AG04450 (cell line): ENCODE results near the gene CCNB3. TPM values are rescaled to one million over a fixed set of nuclear protein-coding genes. Genes with fewer than 3 reads are reported as not detected.
"Not testable (repeated sequence)": the region's sequence is repeated elsewhere in the genome, so short reads cannot be mapped to it uniquely, and the experiment has no call there.

Source experiments
- CTCF ChIA-PET: fragments of 300-600, 350-600 bp; formaldehyde crosslinking; extraction: SDS; loops from one replicate; lab custom pipeline; 2022; ENCODE audit warnings: antibody characterized with exemption, inconsistent platforms; lab: Charles Lee
- POLR2A ChIA-PET: fragments of 350-600 bp; formaldehyde crosslinking; extraction: SDS; loops from one replicate; lab custom pipeline; 2021; ENCODE audit warnings: antibody characterized with exemption, inconsistent platforms; lab: Yijun Ruan, JAX
- DNase-seq: peaks from one replicate; pipeline ENCODE4 v3.0.0-alpha.2; 2011; ENCODE audit warnings: low read depth, low spot score
- H3K27ac ChIP-seq: one replicate; pipeline ENCODE4 v1.5.1; 2012; ENCODE audit warnings: low read depth, low read length, control low read depth
- H3K27me3 ChIP-seq: one replicate; pipeline ENCODE4 v1.6.0; 2012; ENCODE audit warnings: low read length; ENCODE audit not compliant: control insufficient read depth, insufficient read depth
- H3K4me3 ChIP-seq: 2 replicates; pipeline ENCODE4 v1.5.1; 2011; ENCODE audit warnings: mild to moderate bottlenecking, low read depth, low read length, control low read depth
- H3K9me3 ChIP-seq: 2 replicates; pipeline ENCODE4 v1.5.1; 2012; ENCODE audit warnings: low read length; ENCODE audit not compliant: control insufficient read depth, insufficient read depth
- CTCF ChIP-seq: IDR thresholded peaks from 2 replicates; pipeline ENCODE4 v1.5.1; 2011; ENCODE audit warnings: low read depth, low read length, control low read depth, inconsistent platforms
- polyA plus RNA-seq: library from polyadenylated mRNA; depleted of rRNA; stranded (reverse); fragments of >200 nt; gene quantifications from 2 replicates; pipeline ENCODE4 v1.2.3, GENCODE V29; 2011

CCNB3 gene
- polyA plus RNA-seq, 1 experiment, result 0.05 TPM

DNA sequence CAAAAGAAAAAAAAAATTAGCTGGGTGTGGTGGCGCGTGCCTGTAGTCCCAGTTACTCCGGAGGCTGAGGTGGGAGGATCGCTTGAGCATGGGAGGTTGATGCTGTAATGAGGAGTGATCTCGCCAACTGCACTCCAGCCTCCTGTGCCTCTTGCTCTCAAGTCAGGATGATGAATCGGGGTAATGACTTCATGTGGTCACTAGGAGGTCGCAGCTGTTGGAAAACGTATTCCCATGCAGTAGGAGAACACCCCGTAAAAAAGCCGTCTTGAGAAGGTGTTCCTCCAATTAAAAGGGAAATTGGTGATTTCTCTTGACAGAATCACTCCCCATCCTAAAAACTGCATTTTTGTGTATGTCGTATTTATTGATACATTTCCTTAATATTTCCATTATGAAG, 2.2 kb downstream of the CCNB3 start:
- Histone ChIP-seq H3K9me3 (no peaks in the 10 kb centered on the region), H3K27me3 (no peaks in the 10 kb centered on the region), H3K4me3 (no peak overlapping the region), H3K27ac (no peak overlapping the region)
- ChIA-PET POLR2A (no interaction called here), CTCF (interaction anchor here (2.0 kb wide), 1 partner anchor 291 kb away, joined by 8 read pairs; no protein-coding TSS in a partner anchor)
- no peak for DNase-seq
- no peak for TF ChIP-seq CTCF

DNA sequence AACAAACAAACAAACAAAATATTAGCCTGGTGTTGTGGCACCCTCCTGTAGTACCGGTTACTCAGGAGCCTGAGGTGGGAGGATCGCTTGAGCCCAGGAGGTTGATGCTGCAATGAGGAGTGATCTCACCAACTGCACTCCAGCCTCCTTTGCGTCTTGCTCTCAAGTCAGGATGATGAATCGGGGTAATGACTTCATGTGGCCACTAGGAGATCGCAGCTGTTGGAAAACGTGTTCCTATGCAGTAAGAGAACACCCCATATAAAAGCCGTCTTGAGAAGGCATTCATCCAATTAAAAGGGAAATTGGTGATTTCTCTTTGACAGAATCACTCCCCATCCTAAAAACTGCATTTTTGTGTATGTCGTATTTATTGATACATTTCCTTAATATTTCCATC, 6.9 kb downstream of the CCNB3 start:
- H3K4me3 ChIP-seq, result no peak overlapping the region

DNA sequence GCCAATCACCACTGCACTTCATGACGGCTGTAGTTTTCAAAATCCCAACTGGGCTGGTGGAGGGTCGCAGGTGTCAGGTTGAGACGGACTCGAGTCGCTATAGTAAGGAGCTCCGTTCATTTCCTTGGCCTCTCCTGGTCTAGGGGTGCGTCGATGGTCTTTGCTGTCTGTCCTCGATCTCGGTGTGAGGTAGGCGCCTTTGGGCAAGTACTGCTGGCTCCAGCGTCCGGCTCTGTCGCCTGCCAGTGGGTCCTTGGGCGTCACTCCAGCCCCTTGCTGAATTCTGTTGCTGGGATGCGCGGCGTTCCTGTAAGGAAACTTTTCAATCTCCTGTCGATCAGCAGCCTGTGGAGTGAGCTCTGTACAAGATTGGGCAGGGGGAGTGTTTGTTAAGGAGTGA, 76.7 kb downstream of the CCNB3 start:
- Histone ChIP-seq H3K27me3 (no peaks in the 10 kb centered on the region), H3K9me3 (no peaks in the 10 kb centered on the region), H3K4me3 (no peak overlapping the region), H3K27ac (no peak overlapping the region)
- TF ChIP-seq CTCF, result no peak
- DNase-seq, result no peak
- ChIA-PET CTCF (no interaction called here), POLR2A (no interaction called here)

More for the DNA sequence above, 6.9 kb downstream of the CCNB3 start:
- no peak for DNase-seq
- no peak overlapping the region for H3K27ac ChIP-seq
- H3K27me3 ChIP-seq, result no peaks in the 10 kb centered on the region
- no peaks in the 10 kb centered on the region for H3K9me3 ChIP-seq
- ChIA-PET POLR2A (no interaction called here), CTCF (no interaction called here)
- TF ChIP-seq CTCF, result peak; percentile 22; the same call in 1 of the 2 replicates

- TF ChIP-seq CTCF, result no peak
- Histone ChIP-seq H3K9me3 (no peaks in the 10 kb centered on the region), H3K4me3 (no peak overlapping the region), H3K27me3 (no peaks in the 10 kb centered on the region), H3K27ac (no peak overlapping the region)
- CTCF ChIA-PET, result no interaction called here
- POLR2A ChIA-PET, result no interaction called here
- no peak for DNase-seq
Observed at GRCh38 chrX:50327235-50327634, 122.7 kb downstream of the CCNB3 start.

- H3K27me3 ChIP-seq, POLR2A ChIA-PET, DNase-seq, H3K27ac ChIP-seq, CTCF ChIA-PET, H3K4me3 ChIP-seq, H3K9me3 ChIP-seq: not testable (repeated sequence)
Observed at GRCh38 chrX:50332668-50333067, 128.1 kb downstream of the CCNB3 start.

DNA sequence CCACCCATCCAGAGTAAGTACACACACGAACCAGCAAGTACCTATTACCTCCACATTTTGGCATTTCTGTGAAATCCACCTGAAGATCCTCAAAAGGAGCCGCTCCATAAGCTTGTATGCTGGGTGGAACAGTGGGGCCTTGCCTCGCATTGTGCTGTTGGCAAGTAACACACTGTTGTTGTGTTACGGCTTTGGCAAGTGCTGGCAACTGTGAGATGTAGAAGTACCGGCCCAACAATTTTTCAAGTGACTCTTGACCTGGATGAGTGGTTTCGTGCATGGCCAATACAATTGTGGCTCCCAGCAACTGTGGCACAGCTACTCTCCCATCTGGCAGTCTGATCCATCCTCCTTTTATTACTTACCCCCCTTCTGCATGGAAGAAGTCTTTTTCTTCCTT, 128.7 kb downstream of the CCNB3 start:
- Histone ChIP-seq H3K9me3 (no peaks in the 10 kb centered on the region), H3K4me3 (no peak overlapping the region), H3K27me3 (no peaks in the 10 kb centered on the region), H3K27ac (no peak overlapping the region)
- TF ChIP-seq CTCF, result no peak
- DNase-seq, result no peak
- ChIA-PET CTCF (no interaction called here), POLR2A (no interaction called here)
